ENCODE results near the gene LRRC8D. TPM values are rescaled to one million over a fixed set of nuclear protein-coding genes. Genes with fewer than 3 reads are reported as not detected.

LRRC8D gene
- total RNA-seq, 1 experiment from 2014 or later, result 15.0 TPM

- Histone ChIP-seq H3K4me3 (replicated peaks in 1 of 2; ENCODE audit: low read depth in 1 of 2, low read length in 2 of 2) (no peak overlapping the region), H3K36me3 (ENCODE audit: control insufficient read depth in 1 of 2, insufficient read depth in 2 of 2, low read length in 2 of 2) (no peaks in the 10 kb centered on the region), H3K9ac (ENCODE audit: low read length) (no peak overlapping the region), H2AFZ (ENCODE audit: low read depth, low read length, poor library complexity, severe bottlenecking) (no peak overlapping the region), H3K27me3 (ENCODE audit: insufficient read depth, low read length) (no peaks in the 10 kb centered on the region), H3K9me3 (ENCODE audit: control insufficient read depth in 1 of 2, insufficient read depth in 1 of 2, low read depth in 1 of 2, low read length in 2 of 2) (no peaks in the 10 kb centered on the region), H3K9me2 (ENCODE audit: insufficient read depth) (no peaks in the 10 kb centered on the region), H3K4me1 (ENCODE audit: control insufficient read depth in 1 of 2, insufficient read depth in 2 of 2, low read length in 2 of 2) (no peaks in the 10 kb centered on the region; a peak in 1 of 4 replicates), H3K4me2 (ENCODE audit: low read length) (no peak overlapping the region), H3K79me2 (ENCODE audit: insufficient read depth, low read length) (no peaks in the 10 kb centered on the region), H4K20me1 (ENCODE audit: insufficient read depth) (no peaks in the 10 kb centered on the region), H3K27ac (ENCODE audit: low read depth, low read length) (no peak overlapping the region)
- ChIA-PET RAD21 (ENCODE audit: low non-redundant PET in 1 of 2, low total read pairs in 2 of 2, uncharacterized antibody in 2 of 2, unreplicated experiment in 2 of 2) (no interaction called here), CTCF (no interaction called here), POLR2A (no interaction called here)
- BruUV-seq (replicated peaks), result no TSS peak
- no peak for DNase-seq (ENCODE audit: low read depth, low spot score)
- no peak for ATAC-seq
- intact Hi-C loops (cut with micrococcal nuclease), result loop anchor here (10.0 kb wide), 1 partner anchor 349 kb away; no protein-coding TSS in a partner anchor
- no peak for TF ChIP-seq EZH2 (IDR thresholded peaks at IDR 0.05)
Observed at GRCh38 chr1:89973471-89974127, 152.8 kb downstream of the LRRC8D start.

GRCh38 chr1:89974256-89974655 is 153.4 kb downstream of the LRRC8D start:
- CTCF ChIA-PET, result no interaction called here
- Histone ChIP-seq H3K36me3 (ENCODE audit: control insufficient read depth in 1 of 2, insufficient read depth in 2 of 2, low read length in 2 of 2) (no peaks in the 10 kb centered on the region), H3K4me2 (ENCODE audit: low read length) (no peak overlapping the region), H4K20me1 (ENCODE audit: insufficient read depth) (no peaks in the 10 kb centered on the region), H3K9me3 (ENCODE audit: control insufficient read depth in 1 of 2, insufficient read depth in 1 of 2, low read depth in 1 of 2, low read length in 2 of 2) (no peaks in the 10 kb centered on the region), H3K4me3 (replicated peaks in 1 of 2; ENCODE audit: low read depth in 1 of 2, low read length in 2 of 2) (no peak overlapping the region), H3K9me2 (ENCODE audit: insufficient read depth) (no peaks in the 10 kb centered on the region), H3K27ac (ENCODE audit: low read depth, low read length) (no peak overlapping the region), H3K79me2 (ENCODE audit: insufficient read depth, low read length) (no peaks in the 10 kb centered on the region), H2AFZ (ENCODE audit: low read depth, low read length, poor library complexity, severe bottlenecking) (no peak overlapping the region), H3K4me1 (ENCODE audit: control insufficient read depth in 1 of 2, insufficient read depth in 2 of 2, low read length in 2 of 2) (no peaks in the 10 kb centered on the region; a peak in 1 of 4 replicates), H3K9ac (ENCODE audit: low read length) (no peak overlapping the region), H3K27me3 (ENCODE audit: insufficient read depth, low read length) (no peaks in the 10 kb centered on the region)
- ATAC-seq (no peak), DNase-seq (ENCODE audit: low read depth, low spot score) (no peak)
- TF ChIP-seq, protein P1, sequence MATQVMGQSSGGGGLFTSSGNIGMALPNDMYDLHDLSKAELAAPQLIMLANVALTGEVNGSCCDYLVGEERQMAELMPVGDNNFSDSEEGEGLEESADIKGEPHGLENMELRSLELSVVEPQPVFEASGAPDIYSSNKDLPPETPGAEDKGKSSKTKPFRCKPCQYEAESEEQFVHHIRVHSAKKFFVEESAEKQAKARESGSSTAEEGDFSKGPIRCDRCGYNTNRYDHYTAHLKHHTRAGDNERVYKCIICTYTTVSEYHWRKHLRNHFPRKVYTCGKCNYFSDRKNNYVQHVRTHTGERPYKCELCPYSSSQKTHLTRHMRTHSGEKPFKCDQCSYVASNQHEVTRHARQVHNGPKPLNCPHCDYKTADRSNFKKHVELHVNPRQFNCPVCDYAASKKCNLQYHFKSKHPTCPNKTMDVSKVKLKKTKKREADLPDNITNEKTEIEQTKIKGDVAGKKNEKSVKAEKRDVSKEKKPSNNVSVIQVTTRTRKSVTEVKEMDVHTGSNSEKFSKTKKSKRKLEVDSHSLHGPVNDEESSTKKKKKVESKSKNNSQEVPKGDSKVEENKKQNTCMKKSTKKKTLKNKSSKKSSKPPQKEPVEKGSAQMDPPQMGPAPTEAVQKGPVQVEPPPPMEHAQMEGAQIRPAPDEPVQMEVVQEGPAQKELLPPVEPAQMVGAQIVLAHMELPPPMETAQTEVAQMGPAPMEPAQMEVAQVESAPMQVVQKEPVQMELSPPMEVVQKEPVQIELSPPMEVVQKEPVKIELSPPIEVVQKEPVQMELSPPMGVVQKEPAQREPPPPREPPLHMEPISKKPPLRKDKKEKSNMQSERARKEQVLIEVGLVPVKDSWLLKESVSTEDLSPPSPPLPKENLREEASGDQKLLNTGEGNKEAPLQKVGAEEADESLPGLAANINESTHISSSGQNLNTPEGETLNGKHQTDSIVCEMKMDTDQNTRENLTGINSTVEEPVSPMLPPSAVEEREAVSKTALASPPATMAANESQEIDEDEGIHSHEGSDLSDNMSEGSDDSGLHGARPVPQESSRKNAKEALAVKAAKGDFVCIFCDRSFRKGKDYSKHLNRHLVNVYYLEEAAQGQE (IDR thresholded peaks at IDR 0.05; ENCODE audit: low read depth), result no peak
- TF ChIP-seq ZNF274 (IDR thresholded peaks at IDR 0.05; ENCODE audit: low read depth, low read length), result no peak
- TF ChIP-seq, protein P2, sequence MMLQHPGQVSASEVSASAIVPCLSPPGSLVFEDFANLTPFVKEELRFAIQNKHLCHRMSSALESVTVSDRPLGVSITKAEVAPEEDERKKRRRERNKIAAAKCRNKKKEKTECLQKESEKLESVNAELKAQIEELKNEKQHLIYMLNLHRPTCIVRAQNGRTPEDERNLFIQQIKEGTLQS (IDR thresholded peaks at IDR 0.05), result no peak
- no peak for TF ChIP-seq EZH2 (IDR thresholded peaks at IDR 0.05)
- no peak for TF ChIP-seq CEBPB (IDR thresholded peaks at IDR 0.05; ENCODE audit: low read depth)
- TF ChIP-seq CTCF (IDR thresholded peaks at IDR 0.05 in 2 of 3, conservative IDR thresholded peaks at IDR 0.05 in 1 of 3; ENCODE audit: borderline replicate concordance in 1 of 3, insufficient read depth in 1 of 3, low read depth in 2 of 3, low read length in 2 of 3), result no peak
- TF ChIP-seq SP1 (IDR thresholded peaks at IDR 0.05; ENCODE audit: low read depth), result no peak
- TF ChIP-seq EGR1 (IDR thresholded peaks at IDR 0.05; ENCODE audit: low read depth), result no peak
- RAD21 ChIA-PET (ENCODE audit: low non-redundant PET in 1 of 2, low total read pairs in 2 of 2, uncharacterized antibody in 2 of 2, unreplicated experiment in 2 of 2), result no interaction called here
- POLR2A ChIA-PET, result no interaction called here
- intact Hi-C loops (cut with micrococcal nuclease), result loop anchor here (10.0 kb wide), 1 partner anchor 349 kb away; no protein-coding TSS in a partner anchor
- BruUV-seq (replicated peaks), result no TSS peak

Data from HCT116 (cell line).